HG02938 (cell line): ENCODE data around the gene STK11IP.

Experiments used
- ATAC-seq: cut with Tn5 transposase; IDR thresholded peaks from one replicate; pipeline ENCODE4 v1.9.1; 2021; ENCODE audit warnings: mild to moderate bottlenecking, moderate library complexity; ENCODE audit not compliant: unreplicated experiment

STK11IP gene

GRCh38 chr2:219575566-219576504 is 21.8 kb upstream of the STK11IP start:
- no peak for ATAC-seq

GRCh38 chr2:219576505-219577388 is 20.9 kb upstream of the STK11IP start:
- no peak for ATAC-seq

- ATAC-seq, result no peak
Observed at GRCh38 chr2:219578811-219579613, 18.6 kb upstream of the STK11IP start.

GRCh38 chr2:219581346-219581745 is 16.3 kb upstream of the STK11IP start:
- no peak for ATAC-seq

GRCh38 chr2:219591091-219591490 is 6.6 kb upstream of the STK11IP start:
- no peak for ATAC-seq

GRCh38 chr2:219592736-219593135 is 4.9 kb upstream of the STK11IP start:
- no peak for ATAC-seq

- no peak for ATAC-seq
Observed at GRCh38 chr2:219593154-219593553, 4.5 kb upstream of the STK11IP start.

GRCh38 chr2:219595256-219595655 is 2.4 kb upstream of the STK11IP start:
- no peak for ATAC-seq

GRCh38 chr2:219596954-219597551 is 604 bp upstream of the STK11IP start:
- peak; percentile 2 for ATAC-seq

GRCh38 chr2:219598308-219599078 is 836 bp downstream of the STK11IP start:
- ATAC-seq, result no peak

- ATAC-seq, result no peak
Observed at GRCh38 chr2:219603771-219604170, 6.1 kb downstream of the STK11IP start.

- ATAC-seq, result no peak
Observed at GRCh38 chr2:219605607-219605954, 7.9 kb downstream of the STK11IP start.

GRCh38 chr2:219607931-219608330 is 10.3 kb downstream of the STK11IP start:
- ATAC-seq, result no peak

- ATAC-seq, result no peak
Observed at GRCh38 chr2:219608399-219608964, 10.8 kb downstream of the STK11IP start.

GRCh38 chr2:219609149-219609750 is 11.6 kb downstream of the STK11IP start:
- ATAC-seq, result no peak

- no peak for ATAC-seq
Observed at GRCh38 chr2:219611306-219611705, 13.6 kb downstream of the STK11IP start.

- no peak for ATAC-seq
Observed at GRCh38 chr2:219611866-219612576, 14.4 kb downstream of the STK11IP start.

- no peak for ATAC-seq
Observed at GRCh38 chr2:219612577-219613286, 15.1 kb downstream of the STK11IP start.
